GM21825 (cell line): ENCODE results near the gene RAB31.
"Not testable (repeated sequence)": the region's sequence is repeated elsewhere in the genome, so short reads cannot be mapped to it uniquely, and the experiment has no call there.

ENCODE experiments used
- ATAC-seq: cut with Tn5 transposase; IDR thresholded peaks from one replicate; pipeline ENCODE4 v1.9.1; 2021; ENCODE audit warnings: mild to moderate bottlenecking, moderate library complexity; ENCODE audit not compliant: unreplicated experiment

RAB31 gene

DNA sequence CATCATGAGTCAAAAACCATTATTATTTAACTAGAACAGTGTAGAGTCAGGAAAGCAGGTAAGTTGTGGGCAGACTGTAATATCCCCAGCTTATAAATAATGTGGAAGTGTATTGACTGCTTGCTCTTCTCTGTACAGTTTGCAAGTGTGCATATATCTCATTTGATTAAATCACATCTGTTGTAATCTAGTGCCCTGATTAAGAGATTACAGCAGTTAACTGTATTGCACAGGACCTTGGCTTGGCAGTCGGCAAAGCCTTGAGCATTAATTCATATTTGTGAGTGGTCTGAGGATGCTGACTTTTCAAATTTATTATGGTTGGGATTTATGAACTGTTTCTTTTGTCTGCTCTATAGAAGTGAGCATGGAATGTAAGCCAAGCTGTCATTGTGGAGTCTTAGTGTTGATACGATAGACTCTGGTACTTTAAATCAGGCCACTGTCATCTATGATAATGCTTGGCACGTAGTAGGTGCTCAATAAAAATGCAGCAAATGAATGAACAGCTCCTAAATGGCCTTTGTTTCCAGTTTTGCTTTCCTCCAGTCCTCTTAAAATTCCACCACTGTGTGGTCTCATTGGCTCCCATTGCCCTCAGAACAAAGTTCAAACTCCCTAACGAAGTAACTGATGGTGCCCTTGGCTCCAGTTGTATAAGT lies 48.3 kb downstream of the RAB31 start:
- no peak for ATAC-seq

DNA sequence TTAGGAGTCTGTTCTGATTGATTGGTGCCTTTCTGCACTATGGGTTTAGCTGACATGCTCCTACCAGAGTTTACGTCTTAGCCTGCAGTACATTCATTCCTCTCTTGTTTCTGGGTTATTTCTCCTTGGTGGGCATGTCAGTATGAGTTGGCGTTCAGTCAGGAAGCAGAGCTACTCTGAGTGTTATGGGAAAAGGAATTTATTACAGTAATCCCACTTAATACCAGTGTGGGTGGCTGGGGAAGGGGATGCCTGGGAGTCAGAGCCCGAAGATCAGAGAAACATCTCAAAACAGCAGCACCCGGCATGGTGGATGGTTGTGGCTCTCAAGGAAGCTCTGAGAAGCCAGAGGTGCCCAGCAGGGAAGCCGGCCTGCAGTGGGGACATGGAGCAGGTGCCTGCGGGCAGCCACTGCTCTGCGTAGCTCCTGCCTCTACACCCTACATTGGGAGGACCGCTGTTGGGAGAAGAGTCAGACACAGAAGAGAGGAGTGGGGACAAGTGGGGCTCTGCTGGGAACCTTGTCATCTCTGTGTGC lies 48.9 kb downstream of the RAB31 start:
- no peak for ATAC-seq

DNA sequence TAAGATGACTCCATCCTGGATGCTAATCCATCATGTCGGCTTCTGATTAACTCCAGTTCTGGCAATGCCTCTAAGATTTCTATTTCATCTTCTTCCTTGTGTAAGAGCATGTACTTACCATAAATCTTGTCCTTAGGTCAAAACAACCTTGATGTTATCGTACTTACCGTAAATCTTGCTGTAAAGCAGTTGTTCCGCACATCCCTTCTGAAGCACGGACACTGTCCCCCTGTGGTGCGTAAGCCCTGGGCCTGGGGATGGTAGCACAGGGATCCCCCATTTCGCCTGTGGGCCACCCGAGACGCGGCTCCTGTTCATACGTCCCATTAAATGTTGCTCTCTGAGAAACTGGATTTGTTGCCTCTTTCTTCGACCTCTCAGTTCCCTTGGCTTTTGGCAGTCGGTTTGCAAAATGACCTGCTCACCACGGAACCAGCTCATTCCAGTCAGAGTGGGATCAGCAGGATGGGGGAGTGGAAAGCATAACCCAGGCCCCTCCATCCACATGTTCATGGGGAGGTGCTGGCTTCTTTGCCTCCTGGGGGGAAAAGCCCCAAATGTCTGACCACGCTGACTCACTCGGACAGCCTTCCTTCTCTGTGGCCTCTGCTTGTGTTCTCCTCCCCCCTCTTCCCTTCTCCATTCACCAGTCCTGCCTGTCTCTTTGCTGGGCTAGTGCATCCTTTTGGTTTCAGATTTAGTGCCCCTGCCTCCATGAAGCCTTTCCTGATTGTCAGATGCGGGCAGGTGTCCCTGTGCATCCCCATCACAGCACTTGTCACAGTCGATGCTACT lies 49.9 kb downstream of the RAB31 start:
- no peak for ATAC-seq

DNA sequence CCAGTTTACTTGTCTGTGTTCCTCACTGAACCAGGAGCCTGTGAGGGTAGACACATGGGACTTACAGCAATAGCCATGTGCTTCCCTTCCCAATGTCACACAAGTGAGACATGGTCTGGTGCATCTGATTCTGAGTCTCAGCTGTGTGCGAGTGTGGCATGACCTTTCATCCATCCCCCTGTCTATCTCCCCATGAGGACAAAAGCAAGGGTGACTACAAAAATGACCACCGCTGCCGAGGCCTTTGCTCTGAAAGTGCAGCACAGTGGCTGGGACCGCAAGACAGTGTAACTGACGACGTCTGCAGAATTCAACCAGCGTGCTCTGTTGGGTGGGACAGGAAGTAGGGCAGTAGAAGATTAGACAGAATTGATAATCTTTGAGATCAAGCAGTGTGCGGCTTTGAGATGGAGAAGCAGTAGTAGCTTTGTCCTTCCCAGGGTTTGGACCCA lies 50.5 kb downstream of the RAB31 start:
- ATAC-seq, result no peak

DNA sequence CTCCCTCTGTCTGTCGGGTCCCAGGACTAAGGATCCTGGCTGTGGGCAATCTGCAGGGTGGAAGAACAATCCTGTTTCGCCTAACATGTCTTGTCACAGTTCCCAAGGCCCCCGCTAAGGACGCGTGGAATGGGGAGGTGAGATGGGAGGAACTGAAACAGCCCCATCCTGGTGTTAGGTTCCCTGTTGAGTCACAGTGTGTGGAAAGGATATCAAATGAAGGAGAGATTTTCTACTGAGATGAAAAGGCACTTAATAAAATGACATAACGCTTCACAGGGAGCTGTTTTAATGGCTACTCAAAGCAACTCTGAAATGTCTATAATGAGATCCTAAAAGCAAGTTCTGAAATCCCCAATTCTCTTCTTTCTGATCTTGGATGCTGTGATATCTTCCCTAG lies 52.5 kb downstream of the RAB31 start:
- no peak for ATAC-seq

DNA sequence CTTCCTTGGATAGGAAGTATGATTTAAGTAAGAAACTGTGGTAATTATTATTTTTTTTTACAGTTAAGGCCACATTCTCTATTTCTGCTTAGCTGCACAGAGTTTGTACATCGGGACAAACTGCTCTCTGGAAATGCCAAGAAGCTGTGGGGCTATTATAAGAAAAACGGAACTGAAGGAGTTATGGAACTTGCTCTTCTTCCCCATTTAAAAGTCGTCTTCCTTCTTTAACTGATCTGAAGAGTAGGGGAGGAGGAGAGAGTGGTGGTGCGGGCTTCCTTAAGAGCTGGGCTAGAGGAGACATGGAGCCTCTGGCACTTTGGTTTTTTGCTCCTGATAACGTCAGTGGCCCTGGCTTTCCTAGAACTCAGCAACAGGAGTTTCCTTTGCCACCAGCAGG lies 54.4 kb downstream of the RAB31 start:
- no peak for ATAC-seq

DNA sequence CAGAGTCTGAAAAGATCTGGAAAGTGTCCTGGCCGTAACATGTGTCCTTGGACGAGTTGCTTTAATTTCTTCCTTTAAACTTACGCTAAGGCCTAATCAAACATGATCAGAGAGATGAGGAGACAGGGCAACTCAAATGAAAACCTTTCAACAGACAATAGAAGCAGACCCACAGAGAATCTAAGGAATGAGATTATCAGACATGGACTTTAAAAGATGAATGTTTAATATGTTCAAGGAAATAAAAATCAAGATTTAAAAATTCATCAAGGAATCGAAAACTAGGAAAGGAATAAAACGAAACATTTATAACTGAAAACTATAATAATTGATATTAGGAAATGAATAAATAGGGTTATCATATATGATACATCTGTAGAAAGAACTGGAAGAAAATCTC lies 55.1 kb downstream of the RAB31 start:
- ATAC-seq, result no peak

DNA sequence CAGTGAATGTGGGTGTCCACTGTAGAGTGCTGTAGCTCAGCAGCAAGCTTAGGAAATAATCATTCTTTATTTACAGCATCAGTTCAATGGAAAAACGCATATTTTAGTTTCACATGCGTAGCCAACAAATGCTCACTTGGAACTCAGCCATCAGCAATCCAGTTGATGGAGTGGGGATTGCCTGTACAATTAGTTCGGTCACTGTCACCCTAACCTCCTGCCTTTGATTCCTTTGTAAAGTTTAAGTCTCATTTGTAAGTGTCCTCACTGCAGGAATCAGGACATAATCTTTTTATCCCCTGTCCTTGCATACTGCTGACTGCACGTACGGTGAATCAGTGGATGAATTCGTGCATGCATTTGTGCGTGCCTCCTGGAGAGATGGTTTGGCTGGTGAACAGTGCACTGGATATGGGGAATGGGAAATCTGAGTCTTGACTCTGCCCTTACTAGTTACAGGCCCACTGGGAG lies 55.9 kb downstream of the RAB31 start:
- ATAC-seq, result no peak

DNA sequence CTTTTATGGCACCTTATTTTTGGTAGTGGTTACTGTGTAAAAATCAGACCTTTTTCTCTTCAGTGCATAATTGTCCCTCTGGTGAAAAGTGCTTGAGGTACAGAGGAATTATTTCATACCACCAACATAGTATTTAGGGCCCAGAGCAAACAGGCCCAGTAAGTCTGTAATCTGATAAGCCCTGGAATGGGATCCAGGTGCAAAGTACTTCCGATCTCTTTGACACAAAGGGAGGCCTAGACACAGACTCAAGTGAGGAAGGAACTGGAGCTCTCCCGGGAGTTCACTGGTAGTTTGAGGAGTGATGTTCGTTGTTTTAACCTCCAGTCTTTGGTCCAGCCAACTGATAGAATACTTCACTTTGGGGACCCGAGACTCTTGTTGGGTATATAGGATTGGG lies 57.4 kb downstream of the RAB31 start:
- ATAC-seq, result no peak

DNA sequence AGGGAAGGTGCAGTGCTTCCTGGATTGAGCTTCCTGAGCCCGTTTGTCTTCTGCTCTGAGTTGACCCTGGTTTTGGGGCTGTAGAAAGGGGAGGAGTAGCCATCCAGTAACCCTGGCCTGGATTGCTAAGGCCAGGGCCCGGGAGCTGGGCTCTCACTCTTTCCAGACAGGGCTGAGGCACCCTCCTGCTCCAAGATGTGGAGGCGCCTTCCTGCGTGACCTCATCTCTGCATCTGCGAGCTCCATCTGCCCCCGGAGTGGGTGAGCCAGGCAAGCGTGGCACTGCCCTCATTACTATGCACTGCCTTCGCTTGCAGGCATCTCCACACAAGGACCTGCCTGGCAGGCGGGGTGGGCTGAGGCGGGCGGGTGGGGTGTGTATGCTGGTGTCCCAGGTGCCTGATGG lies 58.0 kb downstream of the RAB31 start:
- ATAC-seq, result no peak

DNA sequence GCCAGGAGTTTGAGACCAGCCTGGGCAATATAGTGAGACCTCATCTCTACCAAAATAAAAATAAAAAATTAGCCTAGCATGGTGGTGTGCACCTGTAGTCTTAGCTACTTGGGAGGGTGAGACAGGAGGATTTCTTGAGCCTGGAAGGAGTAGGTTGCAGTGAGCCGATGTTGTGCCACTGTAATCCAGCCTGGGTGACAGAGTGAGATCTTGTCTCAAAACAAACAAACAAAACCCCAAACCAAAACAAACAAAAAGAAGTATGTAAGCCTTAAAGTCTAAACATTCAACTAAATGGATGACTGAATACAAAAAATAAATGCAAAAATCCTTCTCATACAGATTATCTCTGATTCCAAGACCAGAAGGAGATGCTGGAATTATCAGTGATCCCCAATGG lies 58.6 kb downstream of the RAB31 start:
- no peak for ATAC-seq

DNA sequence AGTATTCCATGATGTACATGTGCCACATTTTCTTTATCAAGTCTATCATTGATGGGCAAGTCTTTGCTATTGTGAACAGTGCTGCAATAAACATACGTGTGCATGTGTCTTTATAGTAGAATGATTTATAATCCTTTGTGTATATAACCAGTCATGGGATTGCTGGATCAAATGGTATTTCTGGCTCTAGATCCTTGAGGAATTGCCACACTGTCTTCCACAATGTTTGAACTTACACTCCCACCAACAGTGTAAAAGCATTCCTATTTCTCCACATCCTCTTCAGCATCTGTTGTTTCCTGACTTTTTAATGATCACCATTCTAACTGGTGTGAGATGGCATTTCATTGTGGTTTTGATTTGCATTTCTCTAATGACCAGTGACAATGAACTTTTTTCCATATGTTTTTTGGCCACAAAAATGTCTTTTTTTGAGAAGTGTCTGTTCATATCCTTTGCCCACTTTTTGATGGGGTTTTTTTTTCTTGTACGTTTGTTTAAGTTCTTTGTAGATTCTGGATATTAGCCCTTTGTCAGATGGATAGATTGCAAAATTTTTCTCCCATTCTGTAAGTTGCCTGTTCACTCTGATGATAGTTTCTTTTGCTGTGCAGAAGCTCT lies 60.1 kb downstream of the RAB31 start:
- not testable (repeated sequence) for ATAC-seq

DNA sequence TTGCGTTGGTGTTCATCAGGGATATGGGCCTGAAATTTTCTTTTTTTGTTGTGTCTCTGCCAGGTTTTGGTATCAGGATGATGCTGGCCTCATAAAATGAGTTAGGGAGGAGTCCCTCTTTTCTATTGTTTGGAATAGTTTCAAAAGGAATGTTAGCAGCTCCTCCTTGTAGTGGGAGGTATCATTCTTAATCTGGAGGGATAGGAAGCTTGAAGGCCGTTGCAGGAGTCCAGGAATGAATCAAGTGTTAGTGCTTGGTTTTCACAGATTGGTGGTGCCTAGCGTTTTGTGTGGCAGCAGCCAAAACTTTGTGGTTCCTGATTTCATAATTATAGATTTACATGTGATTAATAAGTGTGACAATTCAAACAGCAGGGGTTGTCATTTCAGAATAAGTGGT lies 62.0 kb downstream of the RAB31 start:
- not testable (repeated sequence) for ATAC-seq

DNA sequence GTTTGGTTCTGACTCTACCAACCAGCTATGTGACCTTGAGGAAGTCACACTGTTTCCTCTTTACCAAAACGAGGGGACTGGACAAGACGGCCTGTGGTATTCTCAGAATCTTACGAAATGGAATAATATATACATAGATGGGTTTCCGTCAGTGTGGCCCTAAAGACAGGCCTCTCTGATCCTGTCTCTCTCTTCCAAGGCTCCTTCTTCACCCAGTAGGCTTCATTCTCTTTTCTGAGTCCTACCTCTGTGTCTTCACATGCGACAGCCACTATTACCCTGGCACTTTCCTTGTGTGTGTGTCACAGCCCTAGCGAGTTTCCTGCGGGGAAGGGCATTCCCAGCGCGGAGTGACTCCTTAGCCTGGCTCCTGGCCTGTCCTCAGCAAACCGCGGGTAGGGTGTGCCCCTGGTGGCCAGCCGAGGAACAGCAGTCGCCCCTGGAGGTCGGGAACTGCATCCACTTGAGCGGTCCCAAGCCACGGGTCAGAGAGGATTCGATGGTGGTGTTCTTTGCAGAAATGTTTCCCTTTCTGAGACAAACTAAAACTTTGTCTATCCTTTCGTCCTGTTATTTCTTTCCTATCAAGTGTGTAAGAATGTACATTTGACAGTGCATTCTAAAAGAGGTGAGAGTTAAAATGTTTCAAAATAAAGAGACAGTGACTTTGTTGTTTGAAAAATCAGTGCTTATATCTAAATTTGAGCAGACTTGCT lies 63.3 kb downstream of the RAB31 start:
- no peak for ATAC-seq

DNA sequence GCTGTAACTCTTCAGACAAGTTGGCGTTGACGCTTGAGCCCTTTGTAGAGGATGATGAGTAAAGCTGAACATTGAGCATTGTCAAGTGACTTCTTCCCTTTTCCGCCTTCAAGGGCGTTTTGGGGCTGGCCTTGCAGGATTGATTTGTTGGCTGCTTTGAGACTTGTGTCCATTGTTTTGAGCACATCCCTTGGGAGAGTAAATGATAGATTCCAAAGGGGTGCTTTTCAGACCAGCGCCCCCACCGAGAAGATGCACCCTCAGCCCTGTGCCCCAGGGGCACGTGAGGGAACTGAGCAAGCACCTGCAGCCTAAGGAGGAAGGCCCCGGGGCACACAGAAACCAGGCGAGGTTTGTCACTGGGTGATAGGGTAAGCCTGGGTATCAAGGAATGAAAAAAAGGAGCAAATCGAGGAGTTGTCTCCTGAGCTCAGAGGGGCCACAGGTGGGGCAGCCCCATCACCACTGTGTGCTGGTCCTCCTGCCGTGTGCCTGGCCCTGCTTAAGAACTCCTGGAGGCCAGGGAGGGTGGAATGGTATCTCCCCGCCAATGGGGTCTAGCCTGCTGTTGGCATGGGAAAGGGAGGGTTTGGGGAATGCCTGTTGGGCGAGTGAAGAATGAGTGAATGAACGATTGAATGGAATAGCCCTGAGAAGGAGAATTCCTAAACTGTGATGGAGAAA lies 64.0 kb downstream of the RAB31 start:
- ATAC-seq, result no peak

DNA sequence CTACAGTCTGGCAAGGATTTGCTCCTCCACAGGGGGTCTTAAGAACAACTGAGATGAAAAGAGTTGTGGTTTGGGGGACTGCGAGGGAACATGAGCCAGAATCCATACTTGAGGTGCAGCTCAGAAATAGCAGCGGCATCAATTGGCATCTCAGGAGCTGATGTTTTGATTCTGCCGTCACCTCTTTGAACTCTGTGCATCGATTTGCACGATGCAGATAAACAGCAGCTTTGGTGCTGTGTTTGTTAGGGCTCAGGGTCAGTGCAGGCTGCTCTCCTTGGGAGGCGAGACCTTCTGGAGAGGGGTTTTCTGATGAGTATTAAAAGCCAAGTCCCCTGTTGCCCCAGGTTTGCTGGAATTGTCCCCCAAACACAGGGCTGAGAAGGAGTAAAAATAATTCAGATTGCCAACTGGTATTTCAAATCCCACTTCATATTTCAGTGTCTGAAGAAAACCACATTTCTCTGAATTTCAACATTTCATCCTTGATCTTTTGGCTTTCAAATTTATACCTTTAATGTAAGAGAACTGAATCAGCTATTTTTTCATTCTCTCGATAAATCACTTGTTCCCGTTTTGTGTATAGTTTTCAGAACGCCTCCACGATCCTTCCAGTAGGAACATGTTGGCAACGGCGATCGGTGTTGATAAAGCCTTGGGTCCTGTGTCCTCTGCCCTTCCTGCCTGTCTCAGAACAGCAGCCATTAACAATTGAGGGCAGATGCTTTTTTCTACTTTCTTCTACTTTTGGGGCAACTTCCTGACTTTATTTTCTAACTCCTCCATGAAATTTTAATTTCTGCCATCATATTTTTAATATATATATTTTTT lies 65.0 kb downstream of the RAB31 start:
- ATAC-seq, result no peak

DNA sequence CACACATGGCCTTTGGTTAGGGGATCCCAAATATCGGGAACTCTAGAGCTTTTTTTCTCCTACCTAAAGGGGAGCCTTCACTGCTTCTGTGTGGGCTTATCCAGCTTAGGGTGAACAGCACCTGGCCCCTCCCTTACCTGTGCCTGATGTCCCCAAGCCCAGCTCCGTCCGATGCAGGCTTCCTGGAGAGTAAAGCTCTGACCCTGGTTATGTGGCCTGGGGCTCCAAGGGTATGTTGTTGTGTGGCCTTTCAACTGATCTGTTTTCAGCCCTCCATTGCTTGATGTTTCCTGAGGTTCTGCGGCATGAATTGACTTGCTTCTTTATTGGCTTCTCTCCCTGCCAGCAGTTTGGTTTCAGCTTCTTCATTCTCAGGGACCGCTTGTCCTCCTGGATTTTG lies 66.0 kb downstream of the RAB31 start:
- no peak for ATAC-seq

DNA sequence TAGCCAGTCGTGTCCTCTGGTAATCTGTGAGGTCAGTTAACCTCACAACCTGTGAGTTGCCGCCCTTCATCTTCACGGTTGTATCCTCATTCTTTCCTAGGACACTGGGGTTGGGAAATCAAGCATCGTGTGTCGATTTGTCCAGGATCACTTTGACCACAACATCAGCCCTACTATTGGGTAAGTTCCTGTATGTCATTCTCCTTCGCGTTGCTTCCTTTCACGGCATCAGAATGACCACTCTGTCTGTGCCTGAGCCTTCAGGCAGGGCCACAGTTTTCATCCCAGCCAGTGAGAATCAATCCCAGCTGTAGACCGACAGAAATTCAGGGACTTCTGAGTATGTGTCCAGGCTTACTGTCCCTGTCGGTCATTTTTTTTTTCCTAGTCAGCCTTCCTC lies 67.1 kb downstream of the RAB31 start:
- ATAC-seq, result no peak

DNA sequence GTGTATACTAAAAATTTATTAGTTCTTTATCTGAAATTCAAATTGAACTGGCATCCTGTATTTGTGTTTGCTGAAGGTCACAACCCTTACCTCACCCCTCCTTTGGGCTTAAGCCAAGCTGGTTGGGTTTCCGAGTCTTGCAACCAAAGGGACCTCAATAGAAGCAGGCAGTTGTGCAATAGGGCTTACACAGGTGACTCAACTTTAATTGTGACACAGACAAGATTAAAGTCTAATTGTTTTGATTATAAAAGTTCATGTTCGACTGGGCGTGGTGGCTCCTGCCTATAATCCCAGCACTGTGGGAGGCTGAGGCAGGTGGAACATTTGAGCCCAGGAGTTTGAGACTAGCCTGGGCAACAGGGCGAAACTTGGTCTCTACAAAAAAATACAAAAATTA lies 71.5 kb downstream of the RAB31 start:
- no peak for ATAC-seq
